Femur (tissue), 1 donor: ENCODE results near the gene SNRK.

Source experiments
- DNase-seq: peaks from one replicate; pipeline ENCODE4 v3.0.0-alpha.2; 2017

The SNRK gene

DNA sequence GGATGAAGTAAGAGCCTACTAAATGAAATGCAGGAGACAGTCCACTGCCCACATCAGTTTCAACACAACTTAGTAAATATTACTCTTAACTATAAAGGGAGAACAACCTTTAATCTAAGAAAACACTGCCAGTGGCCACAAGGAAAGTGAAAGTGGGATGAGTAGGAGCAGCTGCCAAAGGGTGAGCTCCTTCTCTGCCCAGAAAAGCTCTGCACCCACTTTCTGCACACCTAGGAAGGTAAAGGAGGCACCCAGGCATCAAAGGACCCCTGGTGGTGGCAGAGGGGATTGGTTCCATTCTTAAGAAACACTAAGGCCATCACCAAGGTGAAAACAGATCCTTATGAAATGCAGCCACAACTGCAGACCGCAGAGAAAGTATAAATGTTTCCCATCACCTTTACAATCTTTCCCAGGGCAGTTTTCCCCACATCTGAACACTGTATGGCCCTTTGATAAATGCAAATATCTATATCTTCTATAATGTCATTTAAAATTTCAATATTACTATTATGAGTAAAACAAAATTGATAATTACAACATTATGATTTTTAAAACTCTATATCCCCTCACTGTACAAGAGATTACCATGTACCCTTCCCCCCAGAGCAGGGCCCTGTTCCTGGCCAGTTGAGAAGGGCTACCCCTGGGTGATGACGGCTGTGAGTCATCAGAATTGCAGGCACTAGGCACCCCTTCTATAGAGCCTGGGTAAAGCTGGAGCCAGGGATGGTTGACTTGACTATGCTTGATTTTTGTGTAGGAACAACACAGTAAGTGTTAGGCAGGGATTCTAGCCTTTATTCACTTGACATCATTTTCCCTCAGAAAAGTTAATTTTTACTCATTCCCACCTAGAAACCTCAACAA, 92.0 kb downstream of the SNRK start:
- DNase-seq: no peak

GRCh38 chr3:43379343-43379742, 93.0 kb downstream of the SNRK start:
- DNase-seq: peak; percentile 61

GRCh38 chr3:43388175-43388574, 101.8 kb downstream of the SNRK start:
- DNase-seq: no peak

DNA sequence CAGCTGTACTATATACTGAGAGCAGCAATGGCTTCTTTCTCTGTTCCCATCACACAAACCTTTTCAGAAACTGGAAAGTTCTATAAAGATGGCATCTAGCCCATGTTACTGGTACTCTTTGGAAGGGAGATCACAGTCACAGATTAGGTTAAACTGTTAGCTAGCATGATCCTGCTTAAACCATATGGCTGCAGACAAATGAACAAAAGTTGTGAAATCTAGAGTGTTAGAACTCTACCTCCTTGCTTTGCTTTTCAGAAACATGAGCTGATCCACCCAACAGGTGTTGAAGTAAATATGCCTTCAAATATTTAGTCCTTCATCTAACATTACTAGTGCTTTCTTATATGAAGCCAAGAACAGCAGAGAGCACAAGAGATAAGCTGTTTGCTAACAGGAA, 102.6 kb downstream of the SNRK start:
- DNase-seq: no peak

- peak; percentile 65 for DNase-seq
These were observed 103.3 kb downstream of the SNRK start for GRCh38 chr3:43389388-43390254.

- DNase-seq: no peak
These were observed 103.9 kb downstream of the SNRK start for GRCh38 chr3:43390255-43390588.

DNA sequence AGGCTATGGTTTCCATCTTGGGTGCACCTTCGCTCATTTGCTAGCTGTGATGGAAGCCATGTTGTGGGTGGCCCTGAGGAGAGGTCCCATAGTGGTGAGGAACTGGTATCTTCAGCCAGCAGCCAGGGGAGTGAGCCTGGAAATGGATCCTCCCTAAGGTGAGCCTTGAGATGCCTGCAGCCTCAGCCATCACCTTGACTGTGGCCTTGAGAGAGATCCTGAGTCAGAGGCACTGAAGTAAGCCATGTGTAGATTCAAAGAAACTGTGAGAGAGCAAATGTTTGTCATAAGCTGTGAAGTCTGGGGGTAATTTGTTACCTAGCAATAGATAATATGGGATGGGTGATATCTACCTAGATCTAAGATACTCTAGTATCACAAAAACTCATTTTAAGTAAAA, 105.3 kb downstream of the SNRK start:
- no peak for DNase-seq

DNA sequence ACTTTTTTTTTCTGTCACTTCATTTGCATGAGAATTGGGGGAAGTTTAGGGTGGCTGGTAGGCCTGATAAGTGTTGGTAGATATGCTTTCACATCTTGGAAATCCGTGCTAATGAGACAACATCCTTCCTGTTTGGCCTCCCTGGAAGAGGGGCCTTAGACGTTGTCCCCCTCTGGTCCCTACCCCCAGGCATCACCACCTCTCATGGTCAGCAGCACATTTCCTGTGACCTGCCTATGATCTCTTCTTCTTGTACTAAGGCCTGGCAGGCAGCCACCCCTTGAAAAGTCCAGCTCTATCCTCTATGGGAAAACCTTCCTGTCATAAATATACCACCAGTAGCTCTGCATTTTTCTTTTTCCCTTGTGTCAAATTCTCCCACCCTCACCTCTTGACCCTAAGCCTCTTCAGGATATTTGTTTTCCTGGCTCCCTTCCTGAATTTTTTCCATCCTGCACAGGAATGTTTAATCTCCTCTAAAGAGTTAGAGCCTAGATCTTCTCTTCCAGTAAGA, 107.8 kb downstream of the SNRK start:
- DNase-seq: peak; percentile 71

DNA sequence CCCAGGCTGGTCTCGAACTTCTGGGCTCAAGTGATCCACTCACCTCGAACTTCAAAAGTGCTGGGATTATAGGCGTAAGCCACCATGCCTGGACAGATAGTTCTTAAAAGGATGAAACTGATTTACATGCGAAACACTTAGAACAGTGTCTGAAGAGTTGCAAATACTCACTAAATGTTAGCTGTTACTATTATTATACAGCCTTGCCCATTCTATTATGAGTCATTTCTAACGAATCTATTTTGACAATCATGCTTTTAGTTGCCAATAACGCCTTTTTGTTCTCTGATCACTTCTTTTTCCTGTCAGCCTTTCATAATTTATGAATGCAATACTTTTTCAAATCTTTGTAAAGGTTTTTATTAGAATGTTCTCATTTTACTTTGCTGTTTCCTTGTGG, 112.7 kb downstream of the SNRK start:
- DNase-seq: no peak

GRCh38 chr3:43400167-43400566, 113.8 kb downstream of the SNRK start:
- DNase-seq: no peak
